DMS 273 (cell line): ENCODE results near the gene RRAS.

Source experiments
- DNase-seq: peaks from one replicate; lab custom pipeline; 2025; ENCODE audit not compliant: unreplicated experiment; lab: John Stamatoyannopoulos, UW

RRAS gene

GRCh38 chr19:49677231-49677900 is 37.4 kb upstream of the RRAS start, which contains the start of gene PRMT1:
Gene PRMT1, plus strand, starts transcription at chr19:49677271. Its CDS starts 10 bp downstream, at chr19:49677281.
- peak; percentile 86 for DNase-seq

- DNase-seq, result peak; percentile 100
Measured at GRCh38 chr19:49676784-49677230, 36.9 kb upstream of the RRAS start.

GRCh38 chr19:49676136-49676783 is 36.3 kb upstream of the RRAS start:
- DNase-seq, result peak; percentile 96

- peak; percentile 89 for DNase-seq
Measured at GRCh38 chr19:49672131-49672919, 32.4 kb upstream of the RRAS start.

GRCh38 chr19:49669516-49669915 is 29.6 kb upstream of the RRAS start:
- no peak for DNase-seq

- no peak for DNase-seq
Measured at GRCh38 chr19:49667473-49667872, 27.5 kb upstream of the RRAS start.

- DNase-seq, result peak; percentile 85
Measured at GRCh38 chr19:49666120-49666444, 26.1 kb upstream of the RRAS start.

- peak; percentile 99 for DNase-seq
Measured at GRCh38 chr19:49665351-49666119, 25.6 kb upstream of the RRAS start, which contains the start of the genes BCL2L12 and IRF3. Gene BCL2L12, plus strand, starts transcription at chr19:49665933. Its CDS starts 760 bp downstream, at chr19:49666693. Gene IRF3, minus strand, starts transcription at chr19:49665857. Its CDS starts 1,019 bp downstream, at chr19:49664838.

- no peak for DNase-seq
Measured at GRCh38 chr19:49665036-49665350, 25.1 kb upstream of the RRAS start.

GRCh38 chr19:49664171-49665035 is 24.5 kb upstream of the RRAS start:
- DNase-seq, result peak; percentile 93

- DNase-seq, result no peak
Measured at GRCh38 chr19:49663224-49663623, 23.3 kb upstream of the RRAS start.

GRCh38 chr19:49662011-49662410 is 22.1 kb upstream of the RRAS start:
- no peak for DNase-seq

GRCh38 chr19:49660338-49660961 is 20.5 kb upstream of the RRAS start:
- DNase-seq, result no peak

GRCh38 chr19:49658566-49659442 is 18.9 kb upstream of the RRAS start:
- no peak for DNase-seq

GRCh38 chr19:49658139-49658517 is 18.2 kb upstream of the RRAS start:
- DNase-seq, result no peak

- no peak for DNase-seq
Measured at GRCh38 chr19:49657493-49658138, 17.7 kb upstream of the RRAS start.

GRCh38 chr19:49656456-49657109 is 16.6 kb upstream of the RRAS start:
- DNase-seq, result no peak
